22Rv1 (cell line): ENCODE data around the gene MED26.

Experiments
- ZFX ChIP-seq: fragments of 450-650 bp; IDR thresholded peaks from 2 replicates; pipeline ENCODE4 v1.6.1; 2017; ENCODE audit warnings: antibody characterized with exemption, borderline replicate concordance
- TF ChIP-seq, protein P1 (sequence below): fragments of 450-650 bp; IDR thresholded peaks from 2 replicates; pipeline ENCODE4 v1.5.1; 2017; ENCODE audit warnings: mild to moderate bottlenecking

DNA sequence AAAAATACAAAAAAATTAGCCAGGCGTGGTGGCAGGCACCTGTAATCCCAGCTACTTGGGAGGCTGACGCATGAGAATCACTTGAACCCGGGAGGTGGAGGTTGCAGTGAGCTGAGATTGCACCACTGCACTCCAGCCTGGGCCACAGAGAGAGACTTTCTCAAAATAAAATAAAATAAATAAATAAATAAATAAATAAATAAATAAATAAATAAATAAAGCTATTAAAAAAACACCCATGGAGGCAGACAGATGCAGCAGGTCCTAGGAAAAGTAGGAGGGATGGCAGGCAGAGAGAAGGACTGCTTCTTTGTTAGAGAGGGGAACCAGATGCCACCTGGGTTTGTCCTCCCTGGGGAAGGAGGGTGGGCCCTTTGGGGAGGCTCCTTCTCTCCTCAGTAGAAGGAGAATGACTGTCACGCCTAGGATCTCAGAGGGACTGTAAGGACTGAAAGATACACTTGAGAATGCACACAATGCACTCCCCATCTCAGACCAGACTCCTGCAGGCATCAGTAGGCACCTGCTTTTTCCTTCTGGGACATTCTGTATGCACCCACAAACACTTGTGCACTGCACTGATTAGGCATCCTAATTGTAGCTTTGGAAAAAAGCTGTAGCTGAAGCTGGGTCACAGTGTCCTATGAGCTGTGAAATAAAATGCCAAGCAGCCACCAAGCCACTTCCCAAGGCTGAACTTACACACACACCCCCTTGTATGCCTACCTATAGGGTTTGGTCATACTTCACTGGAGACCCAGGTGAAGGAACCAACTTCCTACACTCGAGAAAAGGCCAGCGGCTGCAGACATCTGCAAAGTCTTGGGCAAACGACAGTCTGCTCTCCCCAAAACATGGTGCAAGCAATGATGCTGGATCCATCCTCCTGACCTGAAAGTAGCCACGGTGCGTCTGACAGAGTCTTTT lies 36.9 kb downstream of the MED26 start:
- no peak for TF ChIP-seq ZFX
- TF ChIP-seq, protein P1, sequence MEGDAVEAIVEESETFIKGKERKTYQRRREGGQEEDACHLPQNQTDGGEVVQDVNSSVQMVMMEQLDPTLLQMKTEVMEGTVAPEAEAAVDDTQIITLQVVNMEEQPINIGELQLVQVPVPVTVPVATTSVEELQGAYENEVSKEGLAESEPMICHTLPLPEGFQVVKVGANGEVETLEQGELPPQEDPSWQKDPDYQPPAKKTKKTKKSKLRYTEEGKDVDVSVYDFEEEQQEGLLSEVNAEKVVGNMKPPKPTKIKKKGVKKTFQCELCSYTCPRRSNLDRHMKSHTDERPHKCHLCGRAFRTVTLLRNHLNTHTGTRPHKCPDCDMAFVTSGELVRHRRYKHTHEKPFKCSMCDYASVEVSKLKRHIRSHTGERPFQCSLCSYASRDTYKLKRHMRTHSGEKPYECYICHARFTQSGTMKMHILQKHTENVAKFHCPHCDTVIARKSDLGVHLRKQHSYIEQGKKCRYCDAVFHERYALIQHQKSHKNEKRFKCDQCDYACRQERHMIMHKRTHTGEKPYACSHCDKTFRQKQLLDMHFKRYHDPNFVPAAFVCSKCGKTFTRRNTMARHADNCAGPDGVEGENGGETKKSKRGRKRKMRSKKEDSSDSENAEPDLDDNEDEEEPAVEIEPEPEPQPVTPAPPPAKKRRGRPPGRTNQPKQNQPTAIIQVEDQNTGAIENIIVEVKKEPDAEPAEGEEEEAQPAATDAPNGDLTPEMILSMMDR = no peak
